Chondrocyte (in vitro differentiated cells): Measurements from ENCODE around the gene PSPN. TPM values are rescaled to one million over a fixed set of nuclear protein-coding genes. Genes with fewer than 3 reads are reported as not detected.
A peak's percentile ranks its signal among the peaks of the same experiment; 100 is the strongest.

Source experiments
- DNase-seq: peaks from one replicate; pipeline ENCODE4 v3.0.0; 2021; ENCODE audit warnings: mixed read lengths, low spot score
- H3K27ac Mint-ChIP-seq: one replicate; pipeline ENCODE4 v1.8.0; 2021; ENCODE audit warnings: mild to moderate bottlenecking, moderate library complexity, mixed read lengths; ENCODE audit not compliant: unreplicated experiment
- H3K27me3 Mint-ChIP-seq: 2 replicates; pipeline ENCODE4 v1.8.0; 2021; ENCODE audit warnings: low read depth, mixed read lengths
- H3K36me3 Mint-ChIP-seq: 2 replicates; pipeline ENCODE4 v1.8.0; 2021; ENCODE audit warnings: low read depth, mixed read lengths
- H3K4me1 Mint-ChIP-seq: 2 replicates; pipeline ENCODE4 v1.8.0; 2021; ENCODE audit warnings: low read depth, mild to moderate bottlenecking, mixed read lengths
- H3K4me3 Mint-ChIP-seq: one replicate; pipeline ENCODE4 v1.8.0; 2021; ENCODE audit warnings: mild to moderate bottlenecking, moderate library complexity, mixed read lengths; ENCODE audit not compliant: unreplicated experiment
- H3K9me3 Mint-ChIP-seq: 2 replicates; pipeline ENCODE4 v1.8.0; 2021; ENCODE audit warnings: low read depth, mixed read lengths
- total RNA-seq: library from RNA; stranded (reverse); gene quantifications from 3 replicates; pipeline ENCODE4 v1.2.1, GENCODE V29; 2021
- TF ChIP-seq, protein P1 (sequence below): fragments of 200-600 bp; sonication (generic); IDR thresholded peaks from 2 replicates; pipeline ENCODE4 v1.5.0; 2021; ENCODE audit warnings: antibody characterized with exemption, mild to moderate bottlenecking, moderate library complexity

The PSPN gene
- total RNA-seq, 1 donor from 2014 or later: 2.8 TPM

DNA sequence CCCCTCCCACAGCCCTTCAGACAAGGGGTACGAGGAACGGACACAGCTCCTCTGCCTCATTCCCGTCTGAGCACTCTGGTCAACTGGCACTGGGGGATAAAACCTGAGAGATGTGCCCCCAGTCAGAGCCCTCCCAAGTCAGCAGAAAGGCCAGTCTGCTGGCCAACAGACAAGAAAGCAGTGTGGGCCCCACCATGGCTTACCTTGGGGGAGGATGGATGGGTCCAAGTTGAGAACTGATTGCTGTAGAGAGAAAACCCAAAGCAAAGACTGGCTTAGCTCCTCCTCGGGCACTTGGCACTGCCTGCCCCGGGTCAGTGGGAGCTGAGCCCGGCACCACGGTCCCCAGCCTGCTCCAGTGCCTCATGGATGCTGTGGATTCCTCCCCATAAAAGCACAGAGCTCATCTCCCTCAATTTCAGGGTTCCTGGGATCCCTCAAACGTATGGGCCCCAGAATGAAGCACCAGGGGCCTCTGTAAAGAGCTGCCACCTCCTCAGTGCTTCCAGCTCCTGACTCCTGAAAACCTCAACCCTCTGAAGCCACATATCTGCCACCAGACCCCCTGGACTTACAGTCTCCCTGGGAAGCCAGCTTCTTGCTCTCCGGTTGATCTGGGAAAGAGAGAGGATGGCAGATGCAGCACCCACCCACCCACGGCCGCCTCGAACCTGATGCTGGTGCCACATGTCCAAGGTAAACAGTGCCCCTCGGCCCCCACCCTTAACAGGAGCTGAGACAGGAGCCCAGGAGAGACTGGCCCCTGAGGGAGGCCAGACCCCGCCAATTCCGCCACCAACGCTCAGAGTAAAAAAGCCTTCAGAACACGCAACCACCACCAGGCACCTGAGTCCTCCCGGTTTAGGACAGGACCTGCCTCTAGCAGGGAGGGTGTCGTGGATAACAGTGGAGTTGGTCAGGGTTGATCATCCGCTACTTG is 45.6 kb upstream of the PSPN start:
- TF ChIP-seq, protein P1, sequence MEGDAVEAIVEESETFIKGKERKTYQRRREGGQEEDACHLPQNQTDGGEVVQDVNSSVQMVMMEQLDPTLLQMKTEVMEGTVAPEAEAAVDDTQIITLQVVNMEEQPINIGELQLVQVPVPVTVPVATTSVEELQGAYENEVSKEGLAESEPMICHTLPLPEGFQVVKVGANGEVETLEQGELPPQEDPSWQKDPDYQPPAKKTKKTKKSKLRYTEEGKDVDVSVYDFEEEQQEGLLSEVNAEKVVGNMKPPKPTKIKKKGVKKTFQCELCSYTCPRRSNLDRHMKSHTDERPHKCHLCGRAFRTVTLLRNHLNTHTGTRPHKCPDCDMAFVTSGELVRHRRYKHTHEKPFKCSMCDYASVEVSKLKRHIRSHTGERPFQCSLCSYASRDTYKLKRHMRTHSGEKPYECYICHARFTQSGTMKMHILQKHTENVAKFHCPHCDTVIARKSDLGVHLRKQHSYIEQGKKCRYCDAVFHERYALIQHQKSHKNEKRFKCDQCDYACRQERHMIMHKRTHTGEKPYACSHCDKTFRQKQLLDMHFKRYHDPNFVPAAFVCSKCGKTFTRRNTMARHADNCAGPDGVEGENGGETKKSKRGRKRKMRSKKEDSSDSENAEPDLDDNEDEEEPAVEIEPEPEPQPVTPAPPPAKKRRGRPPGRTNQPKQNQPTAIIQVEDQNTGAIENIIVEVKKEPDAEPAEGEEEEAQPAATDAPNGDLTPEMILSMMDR: no peak
- Mint-ChIP-seq H3K27me3 (no peaks in the 10 kb centered on the region), H3K4me3 (no peak overlapping the region), H3K27ac (peak overlapping the region; percentile 36), H3K4me1 (peaks cover 28% of the 10 kb centered on the region), H3K36me3 (peaks cover 9% of the 10 kb centered on the region), H3K9me3 (no peaks in the 10 kb centered on the region)
- DNase-seq: no peak

DNA sequence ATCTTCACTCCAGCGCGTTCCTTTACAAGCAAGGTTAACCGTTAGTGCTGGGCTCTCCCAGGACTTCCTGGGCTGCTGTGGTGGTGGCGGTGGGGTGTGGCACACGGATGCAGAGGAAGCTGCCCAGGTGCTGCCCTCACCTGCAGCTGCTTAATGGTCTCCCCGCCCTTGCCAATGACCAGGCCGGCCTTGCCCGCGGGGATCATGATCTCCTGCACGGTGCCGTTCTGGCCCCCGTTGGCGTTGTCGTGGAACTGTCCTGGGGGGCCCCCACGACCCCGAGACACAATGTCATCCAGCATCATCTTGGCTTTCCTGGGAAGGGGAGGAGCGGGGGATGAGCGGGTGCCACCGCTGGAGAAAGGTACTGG is 42.8 kb upstream of the PSPN start:
- DNase-seq: no peak
- H3K27me3 Mint-ChIP-seq: no peaks in the 10 kb centered on the region
- H3K4me3 Mint-ChIP-seq: no peak overlapping the region
- no peaks in the 10 kb centered on the region for H3K9me3 Mint-ChIP-seq
- H3K27ac Mint-ChIP-seq: no peak overlapping the region
- peaks cover 20% of the 10 kb centered on the region for H3K4me1 Mint-ChIP-seq
- TF ChIP-seq, protein P1: no peak
- peaks cover 16% of the 10 kb centered on the region for H3K36me3 Mint-ChIP-seq

DNA sequence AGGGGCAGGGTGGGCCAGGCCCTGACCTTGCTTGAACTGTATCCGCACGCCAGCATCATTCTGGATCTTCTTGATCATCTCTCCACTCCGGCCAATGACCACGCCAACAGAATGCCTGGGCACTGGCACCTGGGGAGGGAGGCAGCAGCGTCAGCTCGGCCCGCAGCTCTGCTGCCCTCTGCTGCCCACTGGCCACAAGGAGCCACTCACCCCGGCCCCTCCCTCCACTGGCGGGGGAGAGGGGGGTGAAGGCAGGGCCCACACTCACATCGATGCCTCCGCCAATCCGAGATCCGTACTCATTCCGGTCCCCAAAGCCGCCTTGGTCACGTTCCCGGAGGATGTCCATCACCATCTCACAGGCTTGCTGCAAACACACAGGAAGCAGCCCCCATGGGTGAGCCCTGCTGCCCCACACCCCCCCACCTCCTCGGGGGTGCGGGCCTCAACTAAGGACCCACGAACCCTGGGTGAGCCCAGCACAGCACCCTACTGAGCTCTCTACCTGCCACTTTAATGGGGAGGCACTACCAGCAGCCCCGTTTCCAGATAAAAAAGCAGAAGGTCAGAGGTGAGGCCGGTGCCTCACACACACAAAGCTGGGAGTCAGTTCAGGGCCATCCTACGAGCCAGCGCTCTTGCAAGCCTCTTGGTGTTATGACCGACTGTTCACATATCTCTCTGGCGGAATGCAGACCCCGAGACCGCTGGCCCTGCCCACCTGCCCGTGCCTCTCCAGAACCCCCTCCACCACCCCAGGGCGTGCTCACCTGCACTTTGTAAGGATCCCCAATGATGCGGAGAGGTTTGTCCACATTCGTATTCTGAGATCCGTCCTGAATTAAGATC is 42.2 kb upstream of the PSPN start:
- H3K9me3 Mint-ChIP-seq: no peaks in the 10 kb centered on the region
- TF ChIP-seq, protein P1: peak; percentile 72
- H3K4me1 Mint-ChIP-seq: peaks cover 14% of the 10 kb centered on the region
- H3K27ac Mint-ChIP-seq: no peak overlapping the region
- DNase-seq: no peak
- H3K36me3 Mint-ChIP-seq: peaks cover 16% of the 10 kb centered on the region
- H3K27me3 Mint-ChIP-seq: no peaks in the 10 kb centered on the region
- H3K4me3 Mint-ChIP-seq: no peak overlapping the region

DNA sequence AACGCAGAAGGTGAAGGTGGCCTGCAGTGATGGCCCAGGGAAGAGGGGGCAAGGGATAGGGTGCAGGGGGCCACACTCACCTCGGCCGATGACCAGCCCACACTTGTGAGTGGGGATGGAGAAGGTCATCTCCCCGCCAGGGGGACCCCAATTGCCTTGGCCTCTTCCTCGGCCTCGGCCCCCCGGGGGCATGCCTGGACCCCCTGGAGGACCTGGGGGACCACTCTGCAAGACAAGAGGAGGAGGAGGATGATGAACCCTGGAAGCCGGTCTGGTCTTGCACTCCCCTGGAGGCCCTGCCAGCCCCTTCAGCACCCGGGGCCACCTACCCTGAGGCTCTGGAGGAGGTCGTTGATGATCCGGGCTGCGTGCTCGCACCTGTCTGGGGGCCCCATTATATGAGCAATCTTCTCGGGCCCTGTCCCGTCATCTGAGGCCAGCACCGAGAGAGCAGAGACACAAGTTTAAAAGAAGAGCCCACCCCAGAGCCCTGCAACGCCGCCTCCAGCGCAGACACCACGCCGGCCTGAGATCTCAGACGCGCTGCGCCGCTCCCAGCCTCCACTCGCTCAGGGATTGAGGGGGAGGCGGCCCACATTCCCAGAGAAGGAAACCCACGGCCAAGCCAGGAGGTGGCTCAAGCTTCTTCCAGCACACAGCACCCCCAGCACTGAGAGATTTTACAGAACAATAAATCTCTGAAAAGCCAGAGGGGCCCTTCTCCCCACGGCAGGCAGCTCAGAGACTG is 41.1 kb upstream of the PSPN start:
- H3K4me1 Mint-ChIP-seq: peaks cover 5% of the 10 kb centered on the region
- TF ChIP-seq, protein P1: no peak
- H3K27ac Mint-ChIP-seq: no peak overlapping the region
- no peaks in the 10 kb centered on the region for H3K27me3 Mint-ChIP-seq
- H3K4me3 Mint-ChIP-seq: no peak overlapping the region
- no peaks in the 10 kb centered on the region for H3K9me3 Mint-ChIP-seq
- H3K36me3 Mint-ChIP-seq: peaks cover 13% of the 10 kb centered on the region
- DNase-seq: no peak
